ENCODE results near the gene NFIL3.

DNA sequence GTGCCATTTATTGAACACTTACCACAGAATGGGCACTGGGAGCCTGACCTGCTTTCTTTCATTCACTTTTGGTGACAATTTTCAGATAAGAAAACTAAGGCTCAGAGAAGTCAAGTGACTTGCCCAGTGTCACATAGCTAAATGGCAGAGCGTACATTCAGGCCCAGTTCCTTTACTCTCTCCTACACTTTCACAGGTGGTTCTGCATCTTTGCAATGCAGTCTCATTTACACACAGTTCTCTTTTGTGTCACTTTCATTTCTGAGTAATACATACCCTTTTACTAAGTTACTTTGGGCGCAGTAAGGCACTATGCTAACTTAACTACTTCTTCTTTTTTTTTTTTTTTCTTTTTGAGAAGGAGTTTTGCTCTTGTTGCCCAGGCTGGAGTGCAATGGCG is 8.3 kb downstream of the NFIL3 start:
- TF ChIP-seq, protein P1, sequence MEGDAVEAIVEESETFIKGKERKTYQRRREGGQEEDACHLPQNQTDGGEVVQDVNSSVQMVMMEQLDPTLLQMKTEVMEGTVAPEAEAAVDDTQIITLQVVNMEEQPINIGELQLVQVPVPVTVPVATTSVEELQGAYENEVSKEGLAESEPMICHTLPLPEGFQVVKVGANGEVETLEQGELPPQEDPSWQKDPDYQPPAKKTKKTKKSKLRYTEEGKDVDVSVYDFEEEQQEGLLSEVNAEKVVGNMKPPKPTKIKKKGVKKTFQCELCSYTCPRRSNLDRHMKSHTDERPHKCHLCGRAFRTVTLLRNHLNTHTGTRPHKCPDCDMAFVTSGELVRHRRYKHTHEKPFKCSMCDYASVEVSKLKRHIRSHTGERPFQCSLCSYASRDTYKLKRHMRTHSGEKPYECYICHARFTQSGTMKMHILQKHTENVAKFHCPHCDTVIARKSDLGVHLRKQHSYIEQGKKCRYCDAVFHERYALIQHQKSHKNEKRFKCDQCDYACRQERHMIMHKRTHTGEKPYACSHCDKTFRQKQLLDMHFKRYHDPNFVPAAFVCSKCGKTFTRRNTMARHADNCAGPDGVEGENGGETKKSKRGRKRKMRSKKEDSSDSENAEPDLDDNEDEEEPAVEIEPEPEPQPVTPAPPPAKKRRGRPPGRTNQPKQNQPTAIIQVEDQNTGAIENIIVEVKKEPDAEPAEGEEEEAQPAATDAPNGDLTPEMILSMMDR (IDR thresholded peaks at IDR 0.05; ENCODE audit: low read length) = no peak
- TF ChIP-seq EZH2 (optimal IDR thresholded peaks at IDR 0.05; ENCODE audit: low read depth, low read length) = no peak

Measured in MM.1S (cell line).